ENCODE measurements around the gene FAM120B.
A peak's percentile ranks its signal among the peaks of the same experiment; 100 is the strongest.
"Not testable (repeated sequence)": the region's sequence is repeated elsewhere in the genome, so short reads cannot be mapped to it uniquely, and the experiment has no call there.

FAM120B gene

GRCh38 chr6:170306324-170307079, at the start of gene FAM120B:
Gene FAM120B, plus strand, starts transcription at chr6:170306758. Its CDS starts 10,633 bp downstream, at chr6:170317391.
- DNase-seq = peak; percentile 97

- DNase-seq = no peak
Measured at GRCh38 chr6:170257376-170257775, 49.2 kb upstream of the FAM120B start.

- DNase-seq = no peak
Measured at GRCh38 chr6:170258407-170258806, 48.2 kb upstream of the FAM120B start.

- DNase-seq = no peak
Measured at GRCh38 chr6:170259278-170259677, 47.3 kb upstream of the FAM120B start.

GRCh38 chr6:170260686-170261085, 45.9 kb upstream of the FAM120B start:
- DNase-seq = no peak

GRCh38 chr6:170261643-170262488, 44.7 kb upstream of the FAM120B start:
- DNase-seq = no peak

GRCh38 chr6:170262489-170263088, 44.0 kb upstream of the FAM120B start:
- no peak for DNase-seq

GRCh38 chr6:170263410-170263809, 43.1 kb upstream of the FAM120B start:
- DNase-seq = no peak

GRCh38 chr6:170264086-170264485, 42.5 kb upstream of the FAM120B start:
- DNase-seq = no peak

- DNase-seq = not testable (repeated sequence)
Measured at GRCh38 chr6:170264644-170265043, 41.9 kb upstream of the FAM120B start.

GRCh38 chr6:170265655-170266054, 40.9 kb upstream of the FAM120B start:
- no peak for DNase-seq

- no peak for DNase-seq
Measured at GRCh38 chr6:170266061-170266825, 40.3 kb upstream of the FAM120B start.

GRCh38 chr6:170267688-170268087, 38.9 kb upstream of the FAM120B start:
- no peak for DNase-seq

- DNase-seq = no peak
Measured at GRCh38 chr6:170268216-170269129, 38.1 kb upstream of the FAM120B start.

GRCh38 chr6:170269151-170269845, 37.3 kb upstream of the FAM120B start:
- no peak for DNase-seq

- no peak for DNase-seq
Measured at GRCh38 chr6:170269846-170270541, 36.6 kb upstream of the FAM120B start.

GRCh38 chr6:170270984-170271593, 35.5 kb upstream of the FAM120B start:
- DNase-seq = no peak

GRCh38 chr6:170271771-170272314, 34.7 kb upstream of the FAM120B start:
- DNase-seq = peak; percentile 83

- no peak for DNase-seq
Measured at GRCh38 chr6:170272341-170273065, 34.1 kb upstream of the FAM120B start.

Measured in CD4-positive, alpha-beta T cell treated with Interleukin-4 for 4 hours (primary cell).